Loucy (cell line): ENCODE measurements around the gene SERAC1.

ENCODE experiments used
- EZH2phosphoT487 ChIP-seq: fragments of 200-600 bp; IDR thresholded peaks from 2 replicates; pipeline ENCODE4 v1.6.1; 2018; ENCODE audit warnings: antibody characterized with exemption, mild to moderate bottlenecking, moderate library complexity, borderline replicate concordance
- TF ChIP-seq, protein P1 (sequence below): fragments of 200-600 bp; sonication (generic); conservative IDR thresholded peaks from 2 replicates; pipeline ENCODE4 v1.5.1; 2014; ENCODE audit warnings: mild to moderate bottlenecking, antibody characterized with exemption, low read length

DNA sequence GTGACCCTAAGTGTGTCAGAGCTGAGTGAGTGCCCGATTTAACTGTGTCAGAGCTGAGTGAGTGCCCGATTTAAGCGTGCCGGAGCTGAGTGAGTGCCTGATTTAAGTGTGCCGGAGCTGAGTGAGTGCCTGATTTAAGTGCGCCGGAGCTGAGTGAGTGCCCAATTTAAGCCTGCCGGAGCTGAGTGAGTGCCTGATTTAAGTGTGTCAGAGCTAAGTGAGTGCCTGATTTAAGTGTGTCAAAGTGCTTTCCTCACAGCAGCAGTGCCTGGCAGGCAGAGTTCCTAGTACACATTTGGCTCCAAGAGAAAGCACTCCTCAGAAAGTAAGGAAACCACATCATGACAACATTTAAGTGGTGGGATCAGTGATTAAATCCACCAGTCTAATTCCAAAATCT lies 13.2 kb downstream of the SERAC1 start:
- TF ChIP-seq, protein P1, sequence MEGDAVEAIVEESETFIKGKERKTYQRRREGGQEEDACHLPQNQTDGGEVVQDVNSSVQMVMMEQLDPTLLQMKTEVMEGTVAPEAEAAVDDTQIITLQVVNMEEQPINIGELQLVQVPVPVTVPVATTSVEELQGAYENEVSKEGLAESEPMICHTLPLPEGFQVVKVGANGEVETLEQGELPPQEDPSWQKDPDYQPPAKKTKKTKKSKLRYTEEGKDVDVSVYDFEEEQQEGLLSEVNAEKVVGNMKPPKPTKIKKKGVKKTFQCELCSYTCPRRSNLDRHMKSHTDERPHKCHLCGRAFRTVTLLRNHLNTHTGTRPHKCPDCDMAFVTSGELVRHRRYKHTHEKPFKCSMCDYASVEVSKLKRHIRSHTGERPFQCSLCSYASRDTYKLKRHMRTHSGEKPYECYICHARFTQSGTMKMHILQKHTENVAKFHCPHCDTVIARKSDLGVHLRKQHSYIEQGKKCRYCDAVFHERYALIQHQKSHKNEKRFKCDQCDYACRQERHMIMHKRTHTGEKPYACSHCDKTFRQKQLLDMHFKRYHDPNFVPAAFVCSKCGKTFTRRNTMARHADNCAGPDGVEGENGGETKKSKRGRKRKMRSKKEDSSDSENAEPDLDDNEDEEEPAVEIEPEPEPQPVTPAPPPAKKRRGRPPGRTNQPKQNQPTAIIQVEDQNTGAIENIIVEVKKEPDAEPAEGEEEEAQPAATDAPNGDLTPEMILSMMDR: no peak
- TF ChIP-seq EZH2phosphoT487: no peak
